Stimulated activated CD8-positive, alpha-beta memory T cell treated with anti-CD3 and anti-CD28 coated beads, Interleukin-4, amount 100 ng/mL, for 48 hours (primary cell): Measurements from ENCODE around the gene TMEM219.

Source experiments
- DNase-seq: peaks from one replicate; pipeline ENCODE4 v3.0.0-alpha.2; 2020

Gene TMEM219

DNA sequence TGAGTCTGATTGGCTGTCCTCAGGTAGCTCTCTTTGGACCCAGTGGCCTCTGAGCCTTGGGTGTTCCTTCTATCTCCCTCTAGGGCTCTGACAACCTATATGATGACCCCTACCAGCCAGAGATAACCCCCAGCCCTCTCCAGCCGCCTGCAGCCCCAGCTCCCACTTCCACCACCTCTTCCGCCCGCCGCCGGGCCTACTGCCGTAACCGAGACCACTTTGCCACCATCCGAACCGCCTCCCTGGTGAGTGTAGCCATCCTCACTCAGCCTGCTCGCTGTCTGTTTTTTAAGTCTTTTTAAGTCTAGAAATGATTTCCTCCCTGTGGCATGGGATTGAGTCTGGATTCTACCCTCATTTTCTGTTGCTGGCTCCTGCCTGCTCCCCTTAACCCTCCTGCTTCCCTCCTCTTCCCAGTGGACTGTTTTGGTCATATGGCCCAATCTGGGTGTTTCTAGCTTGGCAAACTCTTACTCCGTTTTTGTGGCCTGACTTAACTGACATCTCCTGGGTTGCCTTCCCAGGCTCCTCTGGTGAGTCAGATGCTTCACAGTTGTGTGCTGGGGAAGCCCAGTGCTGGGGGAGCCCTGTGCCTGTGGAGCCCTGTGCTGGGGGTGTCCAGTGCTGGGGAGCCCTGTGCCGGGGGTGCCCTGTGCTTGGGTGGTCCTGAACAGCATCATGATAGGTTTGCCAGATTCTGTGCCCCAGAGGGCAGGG is 21.7 kb downstream of the TMEM219 start:
- DNase-seq: no peak

- no peak for DNase-seq
Observed at GRCh38 chr16:29984137-29984763, 22.4 kb downstream of the TMEM219 start.

- no peak for DNase-seq
Observed at GRCh38 chr16:29984764-29985147, 22.9 kb downstream of the TMEM219 start.

- DNase-seq: no peak
Observed at GRCh38 chr16:29985271-29985811, 23.5 kb downstream of the TMEM219 start.

- no peak for DNase-seq
Observed at GRCh38 chr16:29986231-29986630, 24.4 kb downstream of the TMEM219 start.

- DNase-seq: no peak
Observed at GRCh38 chr16:29986931-29987330, 25.1 kb downstream of the TMEM219 start.

- DNase-seq: no peak
Observed at GRCh38 chr16:29987371-29988085, 25.6 kb downstream of the TMEM219 start.

DNA sequence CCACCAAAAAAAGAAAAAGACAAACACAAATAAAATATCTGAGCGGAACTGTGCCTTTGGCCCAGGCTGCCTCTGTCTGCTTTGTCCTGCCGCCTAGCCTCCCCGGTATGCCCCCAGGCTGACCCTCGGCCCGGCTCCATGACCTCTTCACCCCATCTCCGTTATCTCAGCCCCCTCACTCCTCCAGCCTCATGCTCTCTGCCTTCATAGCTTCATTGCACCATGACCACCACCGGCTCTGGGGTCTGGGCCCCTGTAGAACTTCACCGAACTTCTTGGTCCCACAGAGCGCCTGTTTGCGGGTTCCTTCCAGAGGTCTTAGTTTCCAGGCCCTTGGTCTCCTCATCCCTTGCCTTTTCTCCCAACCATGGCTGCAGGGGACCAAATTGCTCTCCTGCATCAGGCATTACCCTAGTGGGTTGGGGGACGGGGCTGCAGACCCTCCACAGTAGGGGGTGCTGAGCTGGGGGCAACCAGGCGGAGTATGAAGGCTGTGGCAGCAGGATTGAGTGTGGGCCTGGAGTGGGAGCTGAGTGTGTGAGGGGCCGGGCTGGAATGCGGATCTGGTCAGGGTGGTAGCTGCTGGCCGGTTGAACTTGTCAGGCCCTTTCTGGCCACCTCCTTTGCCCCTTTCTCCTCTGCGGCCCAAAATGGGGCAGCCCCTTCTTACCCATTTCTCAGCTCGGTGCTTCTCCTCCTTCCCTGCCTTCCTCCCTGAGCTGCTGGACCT is 26.6 kb downstream of the TMEM219 start:
- DNase-seq: no peak

- no peak for DNase-seq
Observed at GRCh38 chr16:29989111-29989858, 27.4 kb downstream of the TMEM219 start.

GRCh38 chr16:29990034-29990433 is 28.2 kb downstream of the TMEM219 start:
- no peak for DNase-seq

- DNase-seq: no peak
Observed at GRCh38 chr16:29990883-29991570, 29.1 kb downstream of the TMEM219 start.

GRCh38 chr16:29991571-29991904 is 29.7 kb downstream of the TMEM219 start:
- DNase-seq: no peak

DNA sequence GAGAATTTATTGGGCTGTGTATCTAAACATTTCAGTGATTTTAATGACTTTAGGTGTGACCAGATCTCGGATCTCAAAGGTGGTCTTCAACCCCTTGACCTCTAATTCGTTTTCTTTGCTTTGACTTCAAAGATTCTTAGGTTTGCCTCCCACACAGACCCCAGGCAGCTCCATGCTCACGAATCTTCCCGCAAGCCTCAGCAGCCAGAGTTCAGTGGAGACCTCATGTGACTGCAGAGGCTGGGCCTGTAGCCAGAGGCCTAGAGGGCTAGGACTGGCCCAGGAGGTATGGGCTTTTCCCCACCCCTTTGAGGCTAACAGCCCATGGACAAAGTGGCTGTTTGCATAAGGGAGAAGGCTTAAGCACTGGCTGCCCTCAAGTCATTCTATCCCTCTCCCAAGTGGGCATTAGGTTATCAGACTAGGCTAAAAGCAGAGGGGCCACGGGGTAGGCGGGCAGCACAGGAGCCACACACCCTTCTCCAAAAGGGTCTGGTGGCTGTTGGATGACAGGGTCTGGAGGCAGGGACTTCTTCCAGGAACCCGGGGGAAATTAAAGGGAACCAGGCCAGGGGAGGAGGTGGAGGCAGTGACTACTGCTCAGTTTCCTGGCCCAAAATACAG is 30.6 kb downstream of the TMEM219 start:
- DNase-seq: no peak

- no peak for DNase-seq
Observed at GRCh38 chr16:29993191-29993902, 31.5 kb downstream of the TMEM219 start.

GRCh38 chr16:29993903-29994599 is 32.2 kb downstream of the TMEM219 start:
- DNase-seq: no peak

GRCh38 chr16:29994600-29995323 is 32.9 kb downstream of the TMEM219 start:
- DNase-seq: peak; percentile 85

- peak; percentile 91 for DNase-seq
Observed at GRCh38 chr16:29995324-29995910, 33.5 kb downstream of the TMEM219 start, which contains the start of gene HIRIP3. Gene HIRIP3 (minus strand): TSS chr16:29995617. CDS start chr16:29995605, 12 bp downstream.

DNA sequence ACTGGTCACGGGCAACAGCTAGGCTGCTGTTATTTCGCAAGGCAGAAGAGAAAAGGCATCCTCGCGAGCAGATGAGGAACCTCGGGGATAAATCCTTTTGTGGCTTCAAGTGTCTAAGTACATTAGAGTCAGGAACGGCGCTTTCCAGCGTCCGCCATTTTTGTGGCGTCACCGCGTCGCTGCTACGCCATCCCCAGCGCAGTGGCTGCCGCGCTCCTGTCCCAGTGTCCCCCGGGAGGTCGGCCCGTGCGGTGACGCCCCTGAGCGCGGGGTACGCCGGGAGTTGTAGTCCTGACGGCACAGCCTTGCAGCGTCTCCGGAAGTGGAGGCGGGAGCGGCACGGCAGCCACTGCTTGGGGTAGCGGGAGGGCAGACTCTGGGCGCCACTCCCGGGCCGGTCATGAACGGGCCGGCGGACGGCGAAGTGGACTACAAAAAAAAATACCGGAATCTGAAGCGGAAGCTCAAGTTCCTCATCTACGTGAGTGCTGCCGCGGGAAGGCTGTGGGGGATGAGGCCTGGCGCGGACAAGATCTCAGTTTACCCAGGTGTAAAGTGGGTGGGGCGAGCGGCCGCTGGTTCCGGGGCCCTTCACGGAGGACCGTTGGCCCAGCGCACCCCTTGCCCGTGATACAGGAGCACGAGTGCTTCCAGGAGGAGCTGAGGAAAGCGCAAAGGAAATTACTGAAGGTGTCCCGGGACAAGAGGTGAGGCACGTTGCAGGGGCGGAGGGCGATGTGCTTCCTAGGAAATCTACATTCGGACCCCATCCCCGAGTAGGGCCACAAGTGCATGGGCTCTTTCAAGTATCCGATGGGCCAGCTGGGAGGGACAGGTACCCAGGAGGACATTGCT is 34.3 kb downstream of the TMEM219 start, which contains the start of gene INO80E:
TSS of gene INO80E (plus strand) at position 331 of the 855 bp plus-strand sequence. CDS start at position 401, 70 bp downstream.
- peak; percentile 100 for DNase-seq
